Muscle layer of duodenum (tissue), 2 donors: ENCODE data around the gene GUCY1A2.
"Not testable (repeated sequence)": the region's sequence is repeated elsewhere in the genome, so short reads cannot be mapped to it uniquely, and the experiment has no call there.

ENCODE experiments used
- H3K27ac ChIP-seq: one replicate; pipeline ENCODE4 v1.7.0; 2013; ENCODE audit warnings: mild to moderate bottlenecking, low read length
- H3K27me3 ChIP-seq: one replicate; pipeline ENCODE4 v1.7.0; 2013; ENCODE audit warnings: low read depth, mild to moderate bottlenecking, control low read depth, low read length
- H3K36me3 ChIP-seq, 2 donors: one replicate each; pipeline ENCODE4 v1.7.0; 2013; ENCODE audit warnings: low read length in 2 of 2, control low read depth in 1 of 2, mild to moderate bottlenecking in 1 of 2; ENCODE audit not compliant: insufficient read depth in 2 of 2, control insufficient read depth in 1 of 2
- H3K4me1 ChIP-seq, 2 donors: one replicate each; pipeline ENCODE4 v1.7.0; 2013; ENCODE audit warnings: low read length in 2 of 2, mild to moderate bottlenecking in 2 of 2, control low read depth in 1 of 2, moderate library complexity in 1 of 2; ENCODE audit not compliant: insufficient read depth in 2 of 2, control insufficient read depth in 1 of 2
- H3K4me3 ChIP-seq, 2 donors: one replicate each; pipeline ENCODE4 v1.7.0; 2013; ENCODE audit warnings: low read length in 2 of 2, low read depth in 1 of 2, mild to moderate bottlenecking in 1 of 2
- H3K9me3 ChIP-seq, 2 donors: one replicate each; pipeline ENCODE4 v1.7.0; 2013; ENCODE audit warnings: low read length in 2 of 2, control low read depth in 1 of 2, mild to moderate bottlenecking in 1 of 2; ENCODE audit not compliant: control insufficient read depth in 1 of 2
- donor health status: healthy.

GUCY1A2 gene

DNA sequence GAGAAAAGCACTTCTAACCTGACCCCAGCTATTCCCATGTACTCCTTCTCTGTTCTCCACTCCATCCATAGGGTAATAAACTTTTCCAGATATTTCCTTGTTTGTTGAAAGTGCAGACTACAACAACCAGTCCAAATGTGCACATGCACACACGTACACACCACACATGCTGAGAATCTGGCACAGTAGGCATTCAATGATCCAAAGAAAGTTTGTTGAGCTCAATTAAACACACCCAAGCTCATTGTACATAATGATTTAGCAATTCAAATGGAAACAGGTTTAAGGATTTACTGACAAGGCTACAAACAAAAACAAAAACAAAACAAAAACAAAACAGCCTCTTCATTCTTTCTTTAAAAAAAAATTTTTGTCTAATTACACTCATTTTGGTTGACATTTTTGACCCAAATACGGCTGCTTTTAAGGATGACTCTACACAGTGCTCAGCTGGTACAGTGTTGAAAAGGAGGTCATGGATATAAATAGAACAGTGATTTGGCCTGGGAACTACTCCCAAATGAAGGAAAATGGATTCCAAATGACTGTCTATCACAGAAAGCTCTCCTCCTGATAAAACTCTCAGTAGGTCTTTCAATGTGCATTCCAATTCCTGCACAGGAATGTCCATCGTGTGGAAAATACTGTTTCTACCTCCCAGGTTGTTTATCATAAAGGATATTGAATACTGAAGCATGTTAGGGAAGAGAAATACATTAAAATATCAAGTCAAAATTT lies 232.2 kb downstream of the GUCY1A2 start:
- no peak overlapping the region for H3K27ac ChIP-seq
- no peaks in the 10 kb centered on the region for H3K36me3 ChIP-seq
- no peaks in the 10 kb centered on the region for H3K27me3 ChIP-seq
- H3K4me1 ChIP-seq = no peaks in the 10 kb centered on the region
- H3K9me3 ChIP-seq = no peaks in the 10 kb centered on the region
- no peak overlapping the region for H3K4me3 ChIP-seq

DNA sequence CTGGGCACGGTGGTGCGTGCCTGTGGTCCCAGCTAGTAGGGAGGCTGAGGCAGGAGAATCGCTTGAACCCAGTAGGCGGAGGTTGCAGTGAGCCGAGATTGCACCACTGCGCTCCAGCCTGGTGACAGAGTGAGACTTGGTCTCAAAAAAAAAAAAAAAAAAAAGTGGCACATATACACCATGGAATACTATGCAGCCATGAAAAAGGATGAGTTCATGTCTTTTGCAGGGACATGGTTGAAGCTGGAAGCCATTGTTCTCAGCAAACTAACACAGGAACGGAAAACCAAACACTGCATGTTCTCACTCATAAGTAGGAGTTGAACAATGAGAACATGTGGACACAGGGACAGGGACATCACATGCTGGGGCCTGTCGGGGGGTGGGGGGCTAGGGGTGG lies 241.0 kb downstream of the GUCY1A2 start:
- H3K9me3 ChIP-seq, H3K27me3 ChIP-seq, H3K4me1 ChIP-seq, H3K36me3 ChIP-seq, H3K27ac ChIP-seq, H3K4me3 ChIP-seq: not testable (repeated sequence)

DNA sequence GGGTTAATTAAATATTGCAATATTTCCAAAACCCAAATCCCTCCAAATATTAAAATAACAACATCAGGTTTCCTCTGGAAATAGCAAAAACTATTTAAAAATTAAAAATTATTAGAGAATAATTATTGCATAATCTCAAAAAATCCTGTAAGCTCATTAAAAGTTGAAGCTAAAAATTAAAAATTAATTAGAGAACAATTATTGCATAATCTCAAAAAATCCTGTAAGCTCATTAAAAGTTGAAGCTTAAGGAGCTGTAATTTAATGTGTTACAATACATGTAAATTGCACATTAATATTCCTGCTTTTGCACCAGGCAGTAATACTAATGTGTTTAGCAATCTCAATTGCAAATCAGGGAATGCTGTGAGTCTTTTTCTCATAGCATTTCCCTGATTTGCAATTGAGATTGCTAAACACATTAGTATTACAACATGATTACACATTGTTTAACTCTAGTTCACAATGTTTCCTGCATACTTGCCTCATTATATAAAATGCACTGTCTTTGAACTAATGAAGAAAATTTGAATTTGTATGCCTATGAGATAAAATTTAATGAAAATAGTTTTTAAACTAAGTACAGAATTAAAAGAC lies 247.7 kb downstream of the GUCY1A2 start:
- Histone ChIP-seq H3K27me3 (no peaks in the 10 kb centered on the region), H3K9me3 (no peaks in the 10 kb centered on the region), H3K4me3 (no peak overlapping the region), H3K4me1 (no peaks in the 10 kb centered on the region), H3K27ac (no peak overlapping the region), H3K36me3 (no peaks in the 10 kb centered on the region)

DNA sequence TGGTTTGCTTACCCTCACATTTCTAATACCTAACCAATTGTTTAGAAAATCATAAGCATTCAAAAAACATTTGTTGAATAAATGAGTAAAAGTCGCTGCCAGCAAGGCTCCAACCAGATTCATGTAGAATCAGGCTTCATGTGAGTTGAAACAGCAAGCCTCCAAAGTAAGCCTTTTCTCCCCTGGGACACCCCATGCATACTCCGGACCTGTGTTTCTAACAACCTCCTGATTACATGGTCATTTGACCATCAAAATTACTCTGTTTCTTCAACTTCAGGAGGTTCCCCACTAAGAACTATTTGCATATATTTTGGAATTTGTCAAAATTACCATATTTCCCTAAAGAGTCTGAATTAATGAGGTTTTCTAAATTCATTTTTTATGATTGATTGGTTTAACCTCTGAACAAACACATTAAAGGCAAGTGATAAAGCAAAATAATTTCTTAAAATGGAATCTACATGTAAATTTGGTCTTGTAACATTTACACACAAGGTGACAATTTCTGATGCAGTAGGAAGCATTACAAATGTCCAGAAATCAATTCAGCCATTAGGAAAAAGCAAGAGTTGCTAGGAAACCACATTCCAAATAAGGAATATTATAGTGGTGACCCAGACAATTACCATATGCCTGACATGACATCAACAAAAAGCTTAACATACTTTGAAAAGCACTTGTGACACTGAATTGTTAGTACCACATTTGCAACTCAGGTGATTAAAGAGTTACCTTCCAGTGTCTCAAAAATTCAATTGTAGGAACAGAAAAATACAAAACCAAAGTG lies 252.6 kb downstream of the GUCY1A2 start:
- Histone ChIP-seq H3K4me1 (no peaks in the 10 kb centered on the region), H3K36me3 (no peaks in the 10 kb centered on the region), H3K4me3 (no peak overlapping the region), H3K27me3 (no peaks in the 10 kb centered on the region), H3K27ac (no peak overlapping the region), H3K9me3 (no peaks in the 10 kb centered on the region)

DNA sequence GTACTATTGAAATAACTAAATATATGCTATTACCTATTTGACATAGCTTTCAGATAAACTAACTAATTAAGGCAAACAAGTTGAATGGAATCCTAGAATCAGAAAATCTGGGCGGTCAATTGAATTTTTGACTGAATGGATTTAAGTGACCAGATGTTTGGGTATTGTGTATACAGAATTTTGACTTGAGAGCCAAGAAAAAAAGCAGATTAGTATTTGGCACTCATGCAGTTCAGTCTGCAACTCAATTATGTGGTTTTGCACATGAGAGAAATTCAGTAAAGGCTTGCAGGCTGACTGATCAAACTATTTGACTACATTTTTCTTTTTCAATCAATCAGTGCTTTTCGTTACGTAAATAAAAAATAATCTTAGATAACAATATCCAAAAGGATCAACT lies 254.8 kb downstream of the GUCY1A2 start:
- Histone ChIP-seq H3K27me3 (no peaks in the 10 kb centered on the region), H3K4me1 (no peaks in the 10 kb centered on the region), H3K27ac (no peak overlapping the region), H3K36me3 (no peaks in the 10 kb centered on the region), H3K9me3 (no peaks in the 10 kb centered on the region), H3K4me3 (no peak overlapping the region)

DNA sequence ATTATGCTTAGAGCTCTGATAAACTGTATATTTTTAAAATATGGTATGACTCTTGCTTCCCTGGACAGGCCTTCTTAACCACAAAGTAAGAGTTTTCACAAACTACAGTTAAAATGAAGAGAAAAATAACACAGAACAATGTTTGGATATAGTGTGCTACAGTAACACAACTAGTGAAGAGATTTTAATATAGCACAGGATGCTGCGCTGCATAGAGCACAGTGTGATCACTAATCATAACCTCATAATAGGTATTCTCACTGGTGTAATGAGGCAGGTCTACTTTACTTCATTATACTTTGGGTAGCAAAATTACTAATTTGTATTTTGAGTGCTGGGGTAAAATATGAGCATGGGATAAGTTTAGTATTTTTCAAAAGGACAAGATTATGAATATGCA lies 256.5 kb downstream of the GUCY1A2 start:
- no peak overlapping the region for H3K27ac ChIP-seq
- no peaks in the 10 kb centered on the region for H3K4me1 ChIP-seq
- no peaks in the 10 kb centered on the region for H3K36me3 ChIP-seq
- no peaks in the 10 kb centered on the region for H3K27me3 ChIP-seq
- no peaks in the 10 kb centered on the region for H3K9me3 ChIP-seq
- H3K4me3 ChIP-seq = no peak overlapping the region

DNA sequence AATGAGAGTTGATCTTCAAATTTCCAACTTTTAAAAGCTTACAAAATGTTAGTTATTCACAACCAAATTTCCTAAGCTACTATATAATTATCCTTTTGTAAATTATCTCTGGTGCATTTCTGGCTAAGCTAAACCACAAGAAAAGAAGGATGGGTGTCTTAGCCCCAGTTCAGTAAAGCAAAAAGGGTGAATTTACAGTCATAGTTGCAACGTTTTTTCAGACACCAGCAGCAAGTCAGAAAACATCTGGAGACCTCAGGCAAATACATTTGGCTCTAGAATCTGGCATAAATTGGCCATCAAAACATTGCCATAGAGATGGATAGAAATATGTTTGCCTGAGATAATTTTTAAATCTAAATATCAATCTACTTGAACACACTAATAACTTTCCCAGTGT lies 257.0 kb downstream of the GUCY1A2 start:
- Histone ChIP-seq H3K27ac (no peak overlapping the region), H3K9me3 (no peaks in the 10 kb centered on the region)

DNA sequence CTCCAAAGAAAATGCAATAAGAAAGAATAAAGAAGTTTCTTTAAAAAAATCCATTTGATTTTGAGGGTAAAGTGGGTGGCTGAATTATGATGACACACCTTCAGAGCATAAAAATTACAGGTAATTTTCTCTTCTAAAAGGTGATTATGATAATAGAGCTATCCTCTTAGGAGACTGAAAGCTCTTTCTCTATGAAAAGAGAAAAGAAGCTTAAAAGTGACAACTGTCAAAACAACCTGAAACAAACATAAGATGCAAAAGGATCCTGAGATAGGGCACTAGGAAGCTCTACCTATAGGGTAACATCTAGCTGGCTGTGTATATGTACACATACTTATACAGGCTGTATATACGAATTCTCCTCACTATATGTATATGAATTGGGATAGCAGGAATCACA lies 270.2 kb downstream of the GUCY1A2 start:
- H3K4me1 ChIP-seq = no peaks in the 10 kb centered on the region
- H3K27ac ChIP-seq = no peak overlapping the region
- H3K36me3 ChIP-seq = no peaks in the 10 kb centered on the region
- no peak overlapping the region for H3K4me3 ChIP-seq
- no peaks in the 10 kb centered on the region for H3K27me3 ChIP-seq
- H3K9me3 ChIP-seq = no peaks in the 10 kb centered on the region

More for the DNA sequence above, 257.0 kb downstream of the GUCY1A2 start:
- no peaks in the 10 kb centered on the region for H3K27me3 ChIP-seq
- no peak overlapping the region for H3K4me3 ChIP-seq
- no peaks in the 10 kb centered on the region for H3K4me1 ChIP-seq
- H3K36me3 ChIP-seq = no peaks in the 10 kb centered on the region

DNA sequence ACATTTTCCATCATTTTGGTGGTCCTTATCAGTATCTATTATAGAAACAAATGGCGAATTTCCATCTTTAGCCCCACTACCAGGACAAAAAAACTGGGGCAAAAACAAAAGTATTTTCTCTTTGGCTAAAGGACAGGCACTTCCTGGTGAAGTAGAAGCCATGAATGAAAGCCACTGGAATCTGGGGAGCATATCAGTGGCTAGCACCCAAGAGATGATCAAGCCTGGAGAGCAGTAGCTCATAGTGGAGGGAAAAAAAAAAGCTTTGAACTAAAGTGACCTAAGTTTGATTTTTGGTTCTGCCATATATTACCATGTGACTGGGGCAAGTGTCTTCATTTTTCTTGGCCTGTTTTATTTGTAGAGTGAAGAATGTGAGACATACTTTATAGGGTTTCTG lies 272.3 kb downstream of the GUCY1A2 start:
- no peaks in the 10 kb centered on the region for H3K4me1 ChIP-seq
- no peaks in the 10 kb centered on the region for H3K27me3 ChIP-seq
- H3K4me3 ChIP-seq = no peak overlapping the region
- H3K27ac ChIP-seq = no peak overlapping the region
- H3K36me3 ChIP-seq = no peaks in the 10 kb centered on the region
- H3K9me3 ChIP-seq = no peaks in the 10 kb centered on the region

DNA sequence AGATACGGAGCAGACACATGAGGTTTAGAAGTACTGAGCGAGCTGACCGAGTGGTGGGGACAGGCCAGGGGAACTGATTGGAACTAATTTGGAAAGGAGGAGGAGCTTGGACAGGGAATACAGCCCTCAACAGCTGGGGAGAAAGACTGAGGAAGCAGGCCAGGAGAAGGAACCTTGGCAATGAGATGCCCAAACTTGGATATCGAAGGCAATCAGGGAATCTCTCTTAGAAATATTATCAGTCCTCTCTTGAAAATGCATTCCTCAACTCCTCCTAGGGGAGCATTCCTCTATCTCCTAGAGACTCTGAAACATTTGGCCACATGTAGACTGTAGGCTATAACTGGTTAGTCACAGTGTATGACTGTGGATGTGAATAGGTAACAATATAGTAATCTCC lies 284.6 kb downstream of the GUCY1A2 start:
- Histone ChIP-seq H3K4me1 (no peaks in the 10 kb centered on the region), H3K9me3 (peaks cover 0 to 2% of the 10 kb centered on the region in 2 donors), H3K36me3 (no peaks in the 10 kb centered on the region), H3K4me3 (no peak overlapping the region), H3K27ac (no peak overlapping the region), H3K27me3 (no peaks in the 10 kb centered on the region)

DNA sequence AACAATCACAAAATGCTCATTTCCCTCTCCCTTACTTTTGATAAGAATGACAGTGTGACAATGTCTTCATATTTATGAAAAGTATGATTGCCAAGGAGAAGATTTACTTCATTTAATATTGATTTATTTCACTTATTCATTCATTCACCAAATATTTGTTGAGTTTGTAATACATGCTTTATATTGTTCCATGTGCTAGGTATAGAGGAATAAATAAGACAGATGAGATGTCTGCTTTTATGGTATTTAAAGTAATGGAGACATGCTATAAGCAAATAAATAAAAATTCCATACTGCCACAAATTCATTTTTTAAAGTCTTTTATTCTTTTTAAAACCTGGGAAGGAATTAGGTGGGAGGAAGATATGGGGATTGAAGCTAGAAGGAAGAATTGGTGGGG lies 289.4 kb downstream of the GUCY1A2 start:
- H3K4me1 ChIP-seq = no peaks in the 10 kb centered on the region
- H3K27ac ChIP-seq = no peak overlapping the region
- H3K9me3 ChIP-seq = no peaks in the 10 kb centered on the region
- H3K36me3 ChIP-seq = no peaks in the 10 kb centered on the region
- no peaks in the 10 kb centered on the region for H3K27me3 ChIP-seq
- H3K4me3 ChIP-seq = no peak overlapping the region
